ENCODE data around the gene KIF9. TPM values are rescaled to one million over a fixed set of nuclear protein-coding genes. Genes with fewer than 3 reads are reported as not detected.

Gene KIF9
- total RNA-seq, 1 experiment from 2014 or later, result 8.9 TPM

DNA sequence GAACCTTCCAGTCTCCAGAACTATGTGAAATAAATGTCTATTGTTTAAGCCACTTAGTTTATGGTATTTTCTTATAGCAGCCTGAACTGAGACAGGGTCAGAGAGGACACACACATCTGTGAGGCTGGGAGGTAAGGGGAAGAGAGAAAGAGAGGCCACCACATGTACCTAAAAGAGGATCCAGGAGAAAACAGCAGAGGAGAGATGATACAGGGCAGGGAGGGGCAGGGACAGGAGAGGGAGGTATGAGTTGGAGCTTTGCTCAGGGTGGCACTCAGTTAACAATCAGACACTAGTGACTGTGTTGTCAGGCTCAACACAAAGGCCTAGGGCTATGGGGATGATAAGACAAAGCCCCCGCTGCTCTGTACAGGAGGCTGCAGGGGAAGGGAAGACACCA, 17.6 kb downstream of the KIF9 start:
- intact Hi-C loops (cut with micrococcal nuclease; ENCODE audit: unreplicated experiment), result no loop called here

DNA sequence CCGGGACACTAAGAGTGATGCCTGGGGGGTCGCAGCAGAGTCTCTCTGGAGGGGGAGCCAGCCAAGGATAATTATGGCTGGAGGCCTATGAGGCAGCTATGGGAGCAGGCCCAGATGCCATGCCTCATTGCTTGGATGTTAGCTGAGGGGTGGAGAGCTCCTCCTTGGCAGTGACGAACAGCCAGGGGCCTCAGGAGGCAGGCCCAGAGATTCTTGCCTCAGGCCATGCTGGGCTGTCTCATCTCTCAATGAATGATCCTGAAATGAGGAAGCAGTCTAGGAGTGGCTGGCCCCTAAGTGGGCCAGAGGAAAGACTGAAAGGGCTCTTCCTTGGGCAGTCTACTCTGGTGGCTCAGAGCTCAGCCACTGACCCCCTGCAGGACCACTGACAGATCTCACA, 21.3 kb downstream of the KIF9 start:
- no TSS peak for BruUV-seq (replicated peaks)
- no peak overlapping the region for H3K27ac ChIP-seq (ENCODE audit: low read length)
- ChIA-PET CTCF (no interaction called here), POLR2A (no interaction called here)
- H3K27me3 ChIP-seq (ENCODE audit: control insufficient read depth, insufficient read depth, low read length), result no peaks in the 10 kb centered on the region
- H3K36me3 ChIP-seq (ENCODE audit: control insufficient read depth, insufficient read depth, low read length), result no peaks in the 10 kb centered on the region
- DNase-seq (ENCODE audit: low read depth, low spot score), result no peak
- H3K4me3 ChIP-seq (ENCODE audit: low read depth in 2 of 2, low read length in 2 of 2), result no peak overlapping the region
- no peak for ATAC-seq
- TF ChIP-seq, protein P1, sequence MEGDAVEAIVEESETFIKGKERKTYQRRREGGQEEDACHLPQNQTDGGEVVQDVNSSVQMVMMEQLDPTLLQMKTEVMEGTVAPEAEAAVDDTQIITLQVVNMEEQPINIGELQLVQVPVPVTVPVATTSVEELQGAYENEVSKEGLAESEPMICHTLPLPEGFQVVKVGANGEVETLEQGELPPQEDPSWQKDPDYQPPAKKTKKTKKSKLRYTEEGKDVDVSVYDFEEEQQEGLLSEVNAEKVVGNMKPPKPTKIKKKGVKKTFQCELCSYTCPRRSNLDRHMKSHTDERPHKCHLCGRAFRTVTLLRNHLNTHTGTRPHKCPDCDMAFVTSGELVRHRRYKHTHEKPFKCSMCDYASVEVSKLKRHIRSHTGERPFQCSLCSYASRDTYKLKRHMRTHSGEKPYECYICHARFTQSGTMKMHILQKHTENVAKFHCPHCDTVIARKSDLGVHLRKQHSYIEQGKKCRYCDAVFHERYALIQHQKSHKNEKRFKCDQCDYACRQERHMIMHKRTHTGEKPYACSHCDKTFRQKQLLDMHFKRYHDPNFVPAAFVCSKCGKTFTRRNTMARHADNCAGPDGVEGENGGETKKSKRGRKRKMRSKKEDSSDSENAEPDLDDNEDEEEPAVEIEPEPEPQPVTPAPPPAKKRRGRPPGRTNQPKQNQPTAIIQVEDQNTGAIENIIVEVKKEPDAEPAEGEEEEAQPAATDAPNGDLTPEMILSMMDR (IDR thresholded peaks at IDR 0.05), result no peak
- TF ChIP-seq, protein P2, sequence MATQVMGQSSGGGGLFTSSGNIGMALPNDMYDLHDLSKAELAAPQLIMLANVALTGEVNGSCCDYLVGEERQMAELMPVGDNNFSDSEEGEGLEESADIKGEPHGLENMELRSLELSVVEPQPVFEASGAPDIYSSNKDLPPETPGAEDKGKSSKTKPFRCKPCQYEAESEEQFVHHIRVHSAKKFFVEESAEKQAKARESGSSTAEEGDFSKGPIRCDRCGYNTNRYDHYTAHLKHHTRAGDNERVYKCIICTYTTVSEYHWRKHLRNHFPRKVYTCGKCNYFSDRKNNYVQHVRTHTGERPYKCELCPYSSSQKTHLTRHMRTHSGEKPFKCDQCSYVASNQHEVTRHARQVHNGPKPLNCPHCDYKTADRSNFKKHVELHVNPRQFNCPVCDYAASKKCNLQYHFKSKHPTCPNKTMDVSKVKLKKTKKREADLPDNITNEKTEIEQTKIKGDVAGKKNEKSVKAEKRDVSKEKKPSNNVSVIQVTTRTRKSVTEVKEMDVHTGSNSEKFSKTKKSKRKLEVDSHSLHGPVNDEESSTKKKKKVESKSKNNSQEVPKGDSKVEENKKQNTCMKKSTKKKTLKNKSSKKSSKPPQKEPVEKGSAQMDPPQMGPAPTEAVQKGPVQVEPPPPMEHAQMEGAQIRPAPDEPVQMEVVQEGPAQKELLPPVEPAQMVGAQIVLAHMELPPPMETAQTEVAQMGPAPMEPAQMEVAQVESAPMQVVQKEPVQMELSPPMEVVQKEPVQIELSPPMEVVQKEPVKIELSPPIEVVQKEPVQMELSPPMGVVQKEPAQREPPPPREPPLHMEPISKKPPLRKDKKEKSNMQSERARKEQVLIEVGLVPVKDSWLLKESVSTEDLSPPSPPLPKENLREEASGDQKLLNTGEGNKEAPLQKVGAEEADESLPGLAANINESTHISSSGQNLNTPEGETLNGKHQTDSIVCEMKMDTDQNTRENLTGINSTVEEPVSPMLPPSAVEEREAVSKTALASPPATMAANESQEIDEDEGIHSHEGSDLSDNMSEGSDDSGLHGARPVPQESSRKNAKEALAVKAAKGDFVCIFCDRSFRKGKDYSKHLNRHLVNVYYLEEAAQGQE (IDR thresholded peaks at IDR 0.05; ENCODE audit: insufficient read depth in 1 of 2, low read depth in 2 of 2, low read length in 1 of 2), result no peak
- no peak for TF ChIP-seq TCF7L2 (IDR thresholded peaks at IDR 0.05; ENCODE audit: low read depth, low read length)
- no peak for TF ChIP-seq SIN3A (IDR thresholded peaks at IDR 0.05; ENCODE audit: borderline replicate concordance, insufficient read depth, low read depth, low read length)
- TF ChIP-seq POLR2AphosphoS5 (IDR thresholded peaks at IDR 0.05; ENCODE audit: low read depth, low read length), result no peak
- H3K4me1 ChIP-seq (ENCODE audit: control insufficient read depth, insufficient read depth, low read length), result no peaks in the 10 kb centered on the region
- no peaks in the 10 kb centered on the region for H3K9me3 ChIP-seq (ENCODE audit: control insufficient read depth, insufficient read depth, low read depth, low read length)
- intact Hi-C loops (cut with micrococcal nuclease; ENCODE audit: unreplicated experiment) (no loop called here), in situ Hi-C loops (cut with HindIII; ENCODE audit: low pct_unique_long_range_greater_than_20kb, low sequenced_read_pairs) (no loop called here)

More for the DNA sequence above, 17.6 kb downstream of the KIF9 start:
- BruUV-seq (replicated peaks), result no TSS peak
- POLR2A ChIA-PET, result no interaction called here
- Histone ChIP-seq H3K4me3 (ENCODE audit: low read depth in 2 of 2, low read length in 2 of 2) (no peak overlapping the region), H3K27me3 (ENCODE audit: control insufficient read depth, insufficient read depth, low read length) (no peaks in the 10 kb centered on the region), H3K9me3 (ENCODE audit: control insufficient read depth, insufficient read depth, low read depth, low read length) (no peaks in the 10 kb centered on the region), H3K36me3 (ENCODE audit: control insufficient read depth, insufficient read depth, low read length) (no peaks in the 10 kb centered on the region), H3K27ac (ENCODE audit: low read length) (no peak overlapping the region), H3K4me1 (ENCODE audit: control insufficient read depth, insufficient read depth, low read length) (no peaks in the 10 kb centered on the region)
- ATAC-seq, result no peak
- no peak for DNase-seq (ENCODE audit: low read depth, low spot score)
- TF ChIP-seq, protein P1 (IDR thresholded peaks at IDR 0.05), result no peak
- TF ChIP-seq SIN3A (IDR thresholded peaks at IDR 0.05; ENCODE audit: borderline replicate concordance, insufficient read depth, low read depth, low read length) (no peak), POLR2AphosphoS5 (IDR thresholded peaks at IDR 0.05; ENCODE audit: low read depth, low read length) (no peak), TCF7L2 (IDR thresholded peaks at IDR 0.05; ENCODE audit: low read depth, low read length) (no peak)
- TF ChIP-seq, protein P2 (IDR thresholded peaks at IDR 0.05; ENCODE audit: insufficient read depth in 1 of 2, low read depth in 2 of 2, low read length in 1 of 2), result no peak
- CTCF ChIA-PET, result no interaction called here
- in situ Hi-C loops (cut with HindIII; ENCODE audit: low pct_unique_long_range_greater_than_20kb, low sequenced_read_pairs), result no loop called here
